HL-60 (cell line): ENCODE measurements around the gene PCDHGA1.
"Not testable (repeated sequence)": the region's sequence is repeated elsewhere in the genome, so short reads cannot be mapped to it uniquely, and the experiment has no call there.

Experiments
- DNase-seq, 2 experiments: peaks; one replicate each; pipeline ENCODE4 v3.0.0-alpha.2; 2010 to 2020; ENCODE audit warnings: low read depth in 1 of 2, low spot score in 1 of 2
- H3K27ac ChIP-seq: fragments of 250-450 bp; sonication (Bioruptor Pico); replicated peaks from 2 replicates; pipeline ENCODE4 v1.5.1; 2020; ENCODE audit warnings: mild to moderate bottlenecking, moderate library complexity
- H3K27me3 ChIP-seq: fragments of 250-450 bp; sonication (Bioruptor Pico); 2 replicates; pipeline ENCODE4 v1.5.1; 2021; ENCODE audit warnings: mild to moderate bottlenecking, moderate library complexity; ENCODE audit not compliant: insufficient read depth, poor library complexity, severe bottlenecking
- H3K4me3 ChIP-seq: replicated peaks from 2 replicates; pipeline ENCODE4 v1.5.1; 2011; ENCODE audit warnings: mild to moderate bottlenecking, control low read depth, low read length; ENCODE audit not compliant: insufficient read depth
- GABPA ChIP-seq: IDR thresholded peaks from 2 replicates; pipeline ENCODE4 v1.6.1; 2012; ENCODE audit warnings: low read depth
- POLR2AphosphoS5 ChIP-seq: IDR thresholded peaks from 2 replicates; pipeline ENCODE4 v1.6.1; 2012; ENCODE audit warnings: low read depth
- SPI1 ChIP-seq: IDR thresholded peaks from 2 replicates; pipeline ENCODE4 v1.6.1; 2012; ENCODE audit warnings: low read depth, mild to moderate bottlenecking, borderline replicate concordance
- TF ChIP-seq, protein P1 (sequence below): IDR thresholded peaks from one replicate; pipeline ENCODE4 v1.5.1; 2011; ENCODE audit warnings: low read length, control low read depth, inconsistent platforms; ENCODE audit not compliant: insufficient read depth
- TF ChIP-seq, protein P2 (sequence below): IDR thresholded peaks from 2 replicates; pipeline ENCODE4 v1.6.1; 2012; ENCODE audit warnings: low read depth; ENCODE audit not compliant: insufficient replicate concordance

Gene PCDHGA1

DNA sequence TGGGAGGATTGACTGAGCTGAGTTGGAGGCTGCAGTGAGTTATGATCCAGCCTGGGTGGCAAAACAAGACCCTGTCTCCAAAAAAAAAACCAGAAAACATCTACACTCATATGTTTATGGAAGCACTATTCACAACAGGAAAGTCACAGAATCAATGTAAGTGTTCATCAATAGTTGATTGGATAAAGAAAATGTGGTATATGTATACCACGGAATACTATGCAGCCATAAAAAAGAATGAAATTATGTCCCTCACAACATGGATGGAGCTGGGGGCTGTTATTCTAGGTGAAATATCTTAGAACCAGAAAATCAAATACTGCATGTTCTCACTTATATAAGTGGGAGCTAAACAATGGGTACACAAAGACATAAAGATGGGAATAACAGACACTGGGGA lies 23.7 kb upstream of the PCDHGA1 start:
- no peak for TF ChIP-seq POLR2AphosphoS5
- TF ChIP-seq, protein P1, sequence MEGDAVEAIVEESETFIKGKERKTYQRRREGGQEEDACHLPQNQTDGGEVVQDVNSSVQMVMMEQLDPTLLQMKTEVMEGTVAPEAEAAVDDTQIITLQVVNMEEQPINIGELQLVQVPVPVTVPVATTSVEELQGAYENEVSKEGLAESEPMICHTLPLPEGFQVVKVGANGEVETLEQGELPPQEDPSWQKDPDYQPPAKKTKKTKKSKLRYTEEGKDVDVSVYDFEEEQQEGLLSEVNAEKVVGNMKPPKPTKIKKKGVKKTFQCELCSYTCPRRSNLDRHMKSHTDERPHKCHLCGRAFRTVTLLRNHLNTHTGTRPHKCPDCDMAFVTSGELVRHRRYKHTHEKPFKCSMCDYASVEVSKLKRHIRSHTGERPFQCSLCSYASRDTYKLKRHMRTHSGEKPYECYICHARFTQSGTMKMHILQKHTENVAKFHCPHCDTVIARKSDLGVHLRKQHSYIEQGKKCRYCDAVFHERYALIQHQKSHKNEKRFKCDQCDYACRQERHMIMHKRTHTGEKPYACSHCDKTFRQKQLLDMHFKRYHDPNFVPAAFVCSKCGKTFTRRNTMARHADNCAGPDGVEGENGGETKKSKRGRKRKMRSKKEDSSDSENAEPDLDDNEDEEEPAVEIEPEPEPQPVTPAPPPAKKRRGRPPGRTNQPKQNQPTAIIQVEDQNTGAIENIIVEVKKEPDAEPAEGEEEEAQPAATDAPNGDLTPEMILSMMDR: no peak
- TF ChIP-seq, protein P2, sequence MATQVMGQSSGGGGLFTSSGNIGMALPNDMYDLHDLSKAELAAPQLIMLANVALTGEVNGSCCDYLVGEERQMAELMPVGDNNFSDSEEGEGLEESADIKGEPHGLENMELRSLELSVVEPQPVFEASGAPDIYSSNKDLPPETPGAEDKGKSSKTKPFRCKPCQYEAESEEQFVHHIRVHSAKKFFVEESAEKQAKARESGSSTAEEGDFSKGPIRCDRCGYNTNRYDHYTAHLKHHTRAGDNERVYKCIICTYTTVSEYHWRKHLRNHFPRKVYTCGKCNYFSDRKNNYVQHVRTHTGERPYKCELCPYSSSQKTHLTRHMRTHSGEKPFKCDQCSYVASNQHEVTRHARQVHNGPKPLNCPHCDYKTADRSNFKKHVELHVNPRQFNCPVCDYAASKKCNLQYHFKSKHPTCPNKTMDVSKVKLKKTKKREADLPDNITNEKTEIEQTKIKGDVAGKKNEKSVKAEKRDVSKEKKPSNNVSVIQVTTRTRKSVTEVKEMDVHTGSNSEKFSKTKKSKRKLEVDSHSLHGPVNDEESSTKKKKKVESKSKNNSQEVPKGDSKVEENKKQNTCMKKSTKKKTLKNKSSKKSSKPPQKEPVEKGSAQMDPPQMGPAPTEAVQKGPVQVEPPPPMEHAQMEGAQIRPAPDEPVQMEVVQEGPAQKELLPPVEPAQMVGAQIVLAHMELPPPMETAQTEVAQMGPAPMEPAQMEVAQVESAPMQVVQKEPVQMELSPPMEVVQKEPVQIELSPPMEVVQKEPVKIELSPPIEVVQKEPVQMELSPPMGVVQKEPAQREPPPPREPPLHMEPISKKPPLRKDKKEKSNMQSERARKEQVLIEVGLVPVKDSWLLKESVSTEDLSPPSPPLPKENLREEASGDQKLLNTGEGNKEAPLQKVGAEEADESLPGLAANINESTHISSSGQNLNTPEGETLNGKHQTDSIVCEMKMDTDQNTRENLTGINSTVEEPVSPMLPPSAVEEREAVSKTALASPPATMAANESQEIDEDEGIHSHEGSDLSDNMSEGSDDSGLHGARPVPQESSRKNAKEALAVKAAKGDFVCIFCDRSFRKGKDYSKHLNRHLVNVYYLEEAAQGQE: no peak
- Histone ChIP-seq H3K4me3 (no peak overlapping the region), H3K27me3 (no peaks in the 10 kb centered on the region), H3K27ac (no peak overlapping the region)
- no peak for DNase-seq

DNA sequence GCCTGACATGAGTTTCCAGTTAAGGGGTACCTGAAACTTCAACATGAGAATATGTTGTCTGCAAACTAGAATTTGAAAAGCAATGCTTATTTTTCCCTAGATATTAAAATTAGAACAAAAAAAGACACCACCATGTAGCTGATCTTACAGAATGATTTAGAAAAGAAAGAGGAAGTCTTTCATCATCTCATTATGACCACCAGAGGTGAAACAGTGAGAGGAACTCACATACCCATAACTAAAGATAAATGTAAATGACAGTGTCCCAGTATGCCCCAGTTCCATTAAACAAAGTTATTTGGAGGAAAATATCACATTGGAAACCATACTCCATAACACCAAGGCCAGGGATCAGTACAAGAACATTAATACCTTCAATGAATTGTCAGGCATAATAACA lies 16.6 kb upstream of the PCDHGA1 start:
- no peak overlapping the region for H3K27ac ChIP-seq
- H3K4me3 ChIP-seq: no peak overlapping the region
- no peak for DNase-seq
- H3K27me3 ChIP-seq: no peaks in the 10 kb centered on the region
- peak; percentile 85 for TF ChIP-seq SPI1
- no peak for TF ChIP-seq POLR2AphosphoS5
- TF ChIP-seq GABPA: no peak

DNA sequence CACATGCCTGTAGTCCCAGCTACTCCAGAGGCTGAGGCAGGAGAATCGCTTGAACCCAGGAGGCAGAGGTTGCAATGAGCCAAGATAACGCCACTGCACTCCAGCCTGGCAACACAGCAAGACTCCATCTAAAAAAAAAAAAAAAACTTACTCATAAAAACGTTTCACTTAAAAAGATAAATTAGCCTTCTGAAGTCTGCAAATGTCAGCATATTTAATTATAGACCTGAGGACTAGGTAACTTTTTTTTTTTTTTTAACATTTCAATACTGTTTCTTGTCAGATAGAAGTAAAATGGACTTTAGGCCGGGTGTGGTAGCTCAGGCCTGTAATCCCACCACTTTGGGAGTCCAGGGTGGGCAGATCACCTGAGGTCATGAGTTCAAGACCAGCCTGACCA lies 13.4 kb upstream of the PCDHGA1 start:
- not testable (repeated sequence) for H3K4me3 ChIP-seq, DNase-seq, H3K27ac ChIP-seq, H3K27me3 ChIP-seq

DNA sequence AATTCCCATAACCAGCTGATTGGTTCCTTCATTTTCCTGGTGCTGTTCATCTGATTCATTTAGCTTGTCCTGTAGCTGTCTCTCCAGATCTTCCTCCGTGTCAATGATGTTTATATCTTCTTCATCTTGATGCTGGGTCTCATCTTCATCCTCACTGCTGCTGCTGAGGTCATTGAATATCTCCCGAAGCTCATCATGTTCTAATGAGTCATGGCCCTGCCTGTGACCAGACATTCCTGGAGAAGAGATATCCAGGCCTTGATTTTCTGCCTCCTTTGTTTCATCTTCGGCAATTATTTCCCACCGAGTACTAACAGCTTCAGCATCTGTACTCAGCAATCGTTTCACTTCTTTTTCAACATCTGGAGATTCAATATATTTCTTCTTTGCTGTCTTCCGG lies 11.1 kb upstream of the PCDHGA1 start:
- Histone ChIP-seq H3K4me3 (no peak overlapping the region), H3K27ac (no peak overlapping the region), H3K27me3 (no peaks in the 10 kb centered on the region)
- TF ChIP-seq, protein P2: no peak
- no peak for TF ChIP-seq SPI1
- TF ChIP-seq POLR2AphosphoS5: no peak
- TF ChIP-seq GABPA: no peak
- TF ChIP-seq, protein P1: no peak
- no peak for DNase-seq

DNA sequence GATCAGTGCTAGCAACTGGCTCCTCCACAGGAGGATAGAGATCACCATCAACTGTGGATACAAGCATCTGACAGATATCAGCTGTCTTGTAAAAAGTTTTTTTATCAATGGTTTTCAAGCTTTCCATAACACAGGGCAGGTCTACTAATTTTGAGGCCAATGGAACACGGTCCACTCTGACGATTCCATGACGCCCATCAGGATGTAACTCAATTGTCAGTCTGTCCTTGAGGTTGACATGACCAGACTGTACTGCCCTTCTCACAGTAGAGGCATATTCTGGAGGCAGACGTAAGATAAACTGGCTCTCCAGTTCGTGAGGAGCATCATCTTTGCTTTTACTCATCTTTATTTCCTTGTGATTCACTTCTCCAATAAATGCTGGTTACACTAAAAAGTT lies 10.6 kb upstream of the PCDHGA1 start:
- TF ChIP-seq GABPA (no peak), POLR2AphosphoS5 (no peak), SPI1 (no peak)
- TF ChIP-seq, protein P1: no peak
- TF ChIP-seq, protein P2: no peak
- peak overlapping the region; percentile 47 for H3K4me3 ChIP-seq
- H3K27ac ChIP-seq: peak overlapping the region; percentile 84; the same call in 1 of the 2 replicates
- DNase-seq: no peak
- H3K27me3 ChIP-seq: no peaks in the 10 kb centered on the region
